ENCODE measurements around the gene SBK2.

- TF ChIP-seq CTCF (IDR thresholded peaks at IDR 0.05 in 4 of 5, conservative IDR thresholded peaks at IDR 0.05 in 1 of 5): no peak
- no peak for TF ChIP-seq POLR2A (IDR thresholded peaks at IDR 0.05)
Measured at GRCh38 chr19:55526216-55527196, 10.4 kb downstream of the SBK2 start.

All from gastrocnemius medialis (tissue), 4 donors.